Fibroblast of skin of right quadriceps (primary cell): ENCODE measurements around the gene ZNF611.
"Not testable (repeated sequence)": the region's sequence is repeated elsewhere in the genome, so short reads cannot be mapped to it uniquely, and the experiment has no call there.

Source experiments
- DNase-seq: peaks from one replicate; pipeline ENCODE4 v3.0.0-alpha.2; 2013

Gene ZNF611

DNA sequence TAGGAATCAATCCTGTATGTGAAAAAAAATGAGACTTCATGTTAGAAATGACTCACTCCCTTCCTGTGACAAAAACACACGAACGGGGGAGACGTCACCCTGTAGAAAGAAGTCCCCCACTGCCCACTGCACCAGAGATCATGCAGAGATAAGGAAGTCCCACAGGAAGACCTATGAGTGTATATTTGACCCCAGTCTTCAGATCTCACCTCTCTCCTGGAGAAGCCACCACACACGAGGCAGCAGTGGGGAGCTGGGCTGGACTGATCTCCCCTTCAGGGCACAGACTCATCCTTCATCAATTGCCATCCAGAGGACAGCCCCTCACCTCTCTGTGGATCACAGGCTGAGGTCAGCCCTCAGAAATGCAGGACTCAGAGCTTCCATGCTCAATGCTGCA, 18.9 kb downstream of the ZNF611 start:
- peak; percentile 34 for DNase-seq

DNA sequence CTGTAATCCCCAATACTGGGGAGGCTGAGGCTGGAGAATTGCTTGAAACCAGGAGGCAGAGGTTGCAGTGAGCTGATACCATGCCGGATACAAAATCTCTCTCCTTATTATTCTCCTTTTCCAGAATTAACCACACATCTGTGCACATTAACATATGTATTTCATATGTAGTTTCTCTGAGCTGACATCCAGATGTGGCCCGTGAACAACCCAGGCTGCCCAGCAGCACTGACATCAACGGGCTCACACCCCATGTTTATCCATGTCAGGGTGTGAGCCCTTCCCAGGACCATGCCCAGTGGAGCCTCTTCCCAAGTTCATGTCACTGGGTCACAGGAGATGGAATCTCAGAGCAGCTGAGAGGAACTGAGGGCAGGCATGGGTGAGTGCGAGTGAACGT, 19.5 kb downstream of the ZNF611 start:
- not testable (repeated sequence) for DNase-seq

DNA sequence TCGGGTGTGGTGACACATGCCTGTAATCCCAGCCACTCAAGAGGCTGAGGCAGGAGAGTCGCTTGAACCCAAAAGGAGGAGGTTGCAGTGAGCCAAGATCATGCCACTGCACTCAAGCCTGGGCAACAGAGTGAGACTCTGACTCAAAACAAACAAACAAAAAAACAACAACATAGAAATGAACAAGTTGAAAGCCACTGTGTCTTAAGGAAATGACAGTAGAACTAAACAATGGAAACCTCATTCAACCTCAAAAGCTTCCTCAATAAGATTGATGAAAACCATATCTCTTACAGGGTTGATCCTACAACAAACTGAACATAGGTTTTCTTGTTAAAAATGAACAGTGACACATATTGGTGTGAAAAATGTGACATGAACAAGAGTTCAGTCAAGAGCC, 21.8 kb downstream of the ZNF611 start:
- not testable (repeated sequence) for DNase-seq

DNA sequence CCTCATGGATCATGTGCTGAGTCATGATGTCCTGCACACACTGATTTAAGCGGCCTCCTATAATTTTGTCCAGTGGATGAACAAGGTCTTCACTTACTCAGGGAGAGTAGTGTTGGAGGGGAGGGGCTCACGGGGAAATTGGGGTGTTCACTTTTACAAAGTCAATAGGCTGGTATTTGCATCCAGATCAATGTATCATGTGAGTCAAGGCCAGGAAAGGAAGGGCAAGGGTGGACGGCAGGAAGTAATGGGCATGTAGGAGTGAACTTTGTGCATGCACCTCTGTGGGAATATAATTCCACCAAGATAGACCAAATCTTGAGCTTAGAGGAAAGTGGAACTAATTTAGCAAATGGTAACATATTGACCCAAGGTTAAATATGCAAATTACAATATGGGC, 23.2 kb downstream of the ZNF611 start:
- not testable (repeated sequence) for DNase-seq

DNA sequence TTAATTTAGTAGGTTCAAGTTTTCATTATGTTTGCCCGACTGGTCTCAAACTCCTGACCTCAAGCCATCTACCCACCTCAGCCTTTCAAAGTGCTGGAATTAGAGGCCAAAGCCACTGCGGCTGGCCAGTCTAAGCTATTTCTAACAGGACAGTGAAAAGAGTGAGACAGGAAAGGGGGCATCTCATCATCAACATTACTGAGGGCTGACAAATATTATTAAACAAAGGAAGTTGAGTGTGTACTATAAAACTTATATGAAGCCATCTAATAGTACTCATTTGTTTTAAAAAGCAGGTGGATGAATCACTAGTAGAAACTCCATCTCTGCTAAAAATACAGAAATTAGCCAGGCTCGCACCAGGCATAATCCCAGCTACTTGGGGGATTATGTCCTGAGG, 24.3 kb downstream of the ZNF611 start:
- no peak for DNase-seq

DNA sequence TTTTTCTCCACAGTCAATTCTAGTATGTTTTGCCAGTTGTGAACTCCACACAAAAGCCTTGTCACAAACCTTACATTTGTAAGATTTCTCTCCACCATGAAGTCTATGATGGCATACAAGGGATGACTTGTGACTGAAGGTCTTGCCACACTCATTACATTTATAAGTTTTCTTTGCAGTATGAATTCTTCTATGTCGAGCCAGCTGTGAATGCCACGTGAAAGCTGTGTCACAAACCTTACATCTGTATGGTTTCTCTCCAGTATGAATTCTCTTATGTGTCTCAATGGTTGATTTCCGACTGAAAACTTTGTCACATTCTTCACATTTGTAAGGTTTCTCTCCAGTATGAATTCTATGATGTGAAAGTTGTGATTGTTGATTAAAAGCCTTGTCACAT, 29.2 kb downstream of the ZNF611 start:
- not testable (repeated sequence) for DNase-seq

DNA sequence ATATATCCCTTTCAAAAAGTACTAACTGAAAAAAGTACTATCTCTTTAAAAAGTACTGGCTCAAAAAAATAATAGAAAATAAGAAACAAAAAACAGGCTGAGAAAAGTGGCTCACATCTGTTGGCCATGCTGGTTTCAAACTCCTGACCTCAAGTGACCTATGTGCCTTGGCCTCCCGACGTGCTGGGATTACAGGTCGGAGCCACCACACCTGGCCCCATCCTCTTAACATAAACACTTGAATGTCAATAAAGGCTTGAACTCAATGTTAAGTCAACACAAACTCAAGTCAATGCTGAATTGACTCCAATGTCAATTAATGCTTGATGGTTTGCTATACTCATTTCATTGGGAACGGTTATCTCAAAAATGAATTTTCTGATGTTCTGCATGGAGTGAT, 30.9 kb downstream of the ZNF611 start:
- DNase-seq: no peak

DNA sequence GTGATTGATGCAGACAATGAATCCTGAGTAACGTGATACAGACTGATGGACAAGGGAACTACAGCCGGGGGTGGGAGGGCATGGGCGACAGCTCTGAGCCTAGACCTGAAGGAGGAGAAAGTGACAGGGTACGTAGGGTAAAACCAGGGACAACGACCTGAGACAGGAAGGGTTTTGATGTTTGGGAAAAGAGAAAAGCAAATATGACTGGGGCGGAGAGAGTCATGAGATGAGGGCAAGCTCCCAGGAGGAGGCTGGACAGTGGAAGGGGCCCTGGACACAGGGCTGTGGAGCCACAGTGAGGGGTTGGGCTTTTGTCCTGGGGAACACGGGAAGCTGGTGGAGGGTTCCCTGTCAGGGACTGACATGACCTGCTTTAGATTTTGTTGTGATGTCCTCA, 34.2 kb downstream of the ZNF611 start:
- no peak for DNase-seq

DNA sequence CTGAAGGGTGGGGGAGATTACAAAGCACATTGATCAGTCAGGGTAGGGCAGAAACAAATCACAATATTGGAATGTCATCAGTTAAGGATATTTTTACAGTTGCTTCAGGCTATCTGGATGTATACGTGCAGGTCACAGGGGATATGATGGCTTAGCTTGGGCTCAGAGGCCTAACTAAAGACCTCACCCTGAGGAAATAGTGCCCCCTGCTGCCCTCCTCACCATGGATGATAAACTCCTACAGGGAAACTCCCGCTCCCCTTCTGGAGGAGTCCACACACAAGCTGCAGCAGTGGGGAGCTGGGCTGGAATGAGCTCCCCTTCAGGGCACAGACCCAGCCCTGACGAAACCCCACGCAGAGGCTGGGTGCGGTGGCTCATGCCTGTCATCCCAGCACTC, 35.3 kb downstream of the ZNF611 start:
- DNase-seq: not testable (repeated sequence)

DNA sequence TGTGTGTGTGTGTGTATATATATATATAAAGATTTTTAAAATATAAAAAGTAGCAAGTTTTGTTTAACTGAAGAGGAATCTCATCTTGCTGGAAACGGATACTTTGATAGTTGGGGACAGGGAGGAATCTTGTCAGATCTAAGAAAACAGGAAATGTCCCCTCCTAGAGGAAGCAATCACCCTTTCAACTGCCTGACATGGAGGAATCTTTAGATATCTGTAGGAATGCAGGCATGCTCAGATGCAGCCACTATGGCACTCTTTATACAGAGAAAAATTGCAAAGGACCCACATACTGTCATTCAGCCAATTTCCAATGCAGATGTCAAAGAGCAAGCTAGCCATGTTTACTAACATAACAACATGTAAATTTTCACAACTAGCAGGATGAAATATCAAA, 38.8 kb downstream of the ZNF611 start:
- no peak for DNase-seq

DNA sequence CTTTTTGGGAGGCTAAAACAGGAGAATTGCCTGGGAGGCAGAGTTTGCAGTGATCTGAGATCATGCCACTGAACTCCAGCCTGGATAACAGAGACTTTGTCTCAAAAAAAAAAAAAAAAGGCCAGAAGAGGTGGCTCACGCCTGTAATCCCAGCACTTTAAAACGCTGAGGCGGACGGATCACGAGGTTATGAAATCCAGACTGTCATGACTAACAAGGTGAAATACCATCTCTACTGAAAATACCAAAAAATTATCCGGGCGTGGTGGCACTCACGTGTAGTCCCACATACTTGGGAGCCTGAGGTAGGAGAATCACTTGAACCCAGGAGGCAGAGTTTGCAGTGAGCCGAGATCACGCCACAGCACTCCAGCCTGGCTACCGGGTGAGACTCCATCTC, 39.9 kb downstream of the ZNF611 start:
- DNase-seq: no peak

DNA sequence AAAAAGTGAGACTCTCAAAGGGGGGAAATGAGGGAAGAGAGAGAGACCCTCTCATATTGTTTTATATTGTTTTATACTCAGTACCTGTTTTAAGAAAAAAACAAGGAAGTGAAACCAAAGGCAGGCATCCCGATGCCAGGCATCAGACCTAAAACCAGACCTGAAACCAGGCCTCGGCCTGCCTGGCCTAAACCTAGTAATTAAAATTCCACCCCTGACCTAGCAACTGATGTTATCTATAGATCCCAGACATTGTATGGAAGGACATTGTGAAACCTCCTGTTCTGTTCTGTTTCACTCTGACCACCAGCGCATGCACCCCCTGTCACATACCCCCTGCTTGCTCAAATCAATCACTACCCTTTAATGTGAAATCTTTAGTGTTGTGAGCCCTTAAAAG, 40.6 kb downstream of the ZNF611 start:
- DNase-seq: not testable (repeated sequence)

DNA sequence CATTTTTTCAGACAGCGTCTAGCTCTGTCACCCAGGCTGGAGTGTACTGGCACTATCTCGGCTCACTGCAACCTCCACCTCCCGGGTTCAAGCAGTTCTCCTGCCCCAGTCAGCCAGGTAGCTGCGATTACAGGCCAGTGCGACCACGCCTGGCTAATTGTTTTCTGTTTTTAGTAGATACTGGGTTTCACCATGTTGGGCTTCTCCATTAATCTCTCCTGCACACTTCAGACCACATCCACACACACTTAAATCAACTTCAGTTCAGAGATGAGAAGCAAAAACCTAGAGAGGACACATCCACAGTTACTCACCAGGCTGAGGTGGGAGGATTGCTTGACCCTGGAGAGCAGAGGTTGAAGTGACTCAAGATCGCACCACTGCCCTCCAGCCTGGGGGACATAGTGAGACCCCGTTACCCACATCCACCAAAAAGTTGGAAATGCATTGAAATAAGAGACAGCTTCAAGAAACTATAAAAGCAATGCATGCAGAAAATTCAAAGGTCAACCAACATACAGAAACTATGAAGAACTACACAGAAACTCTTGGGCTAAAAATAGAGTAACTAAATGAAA, 42.3 kb downstream of the ZNF611 start:
- DNase-seq: no peak

DNA sequence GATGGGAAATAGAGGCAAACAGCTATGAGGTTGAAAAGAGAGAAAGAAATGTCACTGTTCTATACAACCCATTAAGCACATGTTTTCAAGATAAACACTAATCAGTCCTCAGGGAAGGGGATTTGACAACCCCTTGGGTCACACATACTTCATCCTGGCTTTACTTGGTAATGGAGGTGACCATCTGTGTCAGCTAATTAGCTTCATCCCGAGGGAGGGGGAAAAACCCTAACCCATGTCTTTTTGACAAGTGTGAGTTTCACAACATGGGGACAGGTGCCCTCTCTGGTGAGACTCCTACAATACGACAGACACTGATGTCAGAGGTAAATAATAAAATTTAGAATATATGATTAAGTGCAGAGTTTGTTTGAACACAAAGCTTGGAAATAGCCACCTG, 43.1 kb downstream of the ZNF611 start:
- DNase-seq: no peak

DNA sequence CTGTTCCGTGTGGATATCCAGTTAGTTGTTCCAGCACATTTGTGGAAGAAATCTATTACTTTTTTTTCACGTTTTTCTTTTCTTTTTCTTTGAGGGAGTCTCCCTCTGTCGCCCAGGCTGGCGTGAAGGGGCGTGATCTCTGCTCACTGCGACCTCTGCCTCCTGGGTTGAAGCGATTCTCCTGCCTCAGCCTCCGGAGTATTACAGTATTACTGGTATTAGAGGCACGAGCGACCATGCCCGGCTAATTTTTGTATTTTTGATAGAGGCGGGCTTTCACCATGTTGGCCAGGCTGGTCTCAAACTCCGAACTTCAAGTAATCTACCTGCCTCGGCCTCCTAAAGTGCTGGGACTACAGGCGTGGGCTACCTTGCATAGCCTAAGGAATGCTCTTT, 43.6 kb downstream of the ZNF611 start:
- no peak for DNase-seq

DNA sequence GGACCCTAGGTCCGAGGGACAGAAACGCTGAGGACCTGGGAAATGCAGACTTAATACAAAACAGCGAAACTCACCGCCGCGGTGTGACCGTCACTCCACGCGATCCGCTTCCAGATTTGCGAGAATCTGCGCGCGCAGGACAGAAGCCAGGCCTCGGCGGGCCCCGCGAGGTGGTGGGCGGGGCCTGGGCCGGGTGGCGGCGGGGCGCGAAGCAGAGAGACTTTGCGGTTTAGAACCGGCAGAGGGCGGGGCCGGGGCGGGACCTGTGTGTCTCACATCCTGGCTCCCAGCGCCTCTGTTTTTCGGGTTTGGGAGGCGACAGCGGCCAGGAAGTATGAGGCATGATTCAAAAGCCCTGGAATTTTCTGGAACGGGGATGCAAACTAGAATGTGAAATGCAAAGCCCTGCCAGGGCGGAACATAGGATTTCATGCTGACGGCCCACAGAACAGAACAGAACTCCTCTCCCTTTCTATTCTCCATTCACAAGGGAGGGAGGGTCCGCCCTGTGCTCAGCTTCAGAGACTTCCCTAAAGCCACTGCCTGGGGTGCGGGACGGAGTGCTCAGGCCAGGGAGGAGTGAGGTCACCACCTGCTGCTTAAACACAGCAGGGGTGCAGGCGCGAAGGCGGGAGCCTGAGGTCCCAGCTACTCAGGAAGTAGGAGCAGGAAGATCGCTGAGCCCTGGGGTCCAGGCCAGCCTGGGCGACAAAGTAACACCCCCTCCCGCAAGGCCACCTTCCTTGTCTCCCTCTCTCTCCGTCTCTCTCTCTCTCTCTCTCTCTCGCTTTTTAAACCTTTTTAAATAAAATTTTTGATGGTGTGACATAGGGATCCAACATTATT, 44.3 kb downstream of the ZNF611 start:
- DNase-seq: peak; percentile 95

DNA sequence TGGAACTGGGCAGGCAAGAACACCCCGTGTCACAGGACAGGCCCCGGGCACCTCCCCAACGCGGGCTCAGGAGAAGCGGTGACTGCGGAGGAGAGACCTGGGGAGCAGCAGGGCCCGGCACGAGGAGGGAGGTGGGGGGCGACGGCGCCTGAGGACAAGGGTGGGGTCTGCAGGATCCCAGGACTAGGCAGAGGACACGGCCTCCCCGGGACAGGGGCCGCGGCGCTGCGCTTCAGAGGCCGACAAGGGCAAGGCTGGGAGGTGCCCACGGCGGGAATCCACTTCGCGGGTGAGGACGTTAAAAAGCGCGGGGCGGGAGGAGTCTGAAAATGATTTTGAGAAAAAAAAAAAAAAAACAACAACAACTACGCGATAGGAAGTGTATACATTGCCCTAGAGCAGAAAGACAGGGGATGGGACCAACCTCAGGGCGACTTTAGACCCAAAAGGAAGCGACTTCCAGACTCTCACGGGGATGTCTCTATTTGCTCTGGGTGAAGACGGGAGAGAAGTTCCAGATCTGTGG, 44.9 kb downstream of the ZNF611 start:
- no peak for DNase-seq

DNA sequence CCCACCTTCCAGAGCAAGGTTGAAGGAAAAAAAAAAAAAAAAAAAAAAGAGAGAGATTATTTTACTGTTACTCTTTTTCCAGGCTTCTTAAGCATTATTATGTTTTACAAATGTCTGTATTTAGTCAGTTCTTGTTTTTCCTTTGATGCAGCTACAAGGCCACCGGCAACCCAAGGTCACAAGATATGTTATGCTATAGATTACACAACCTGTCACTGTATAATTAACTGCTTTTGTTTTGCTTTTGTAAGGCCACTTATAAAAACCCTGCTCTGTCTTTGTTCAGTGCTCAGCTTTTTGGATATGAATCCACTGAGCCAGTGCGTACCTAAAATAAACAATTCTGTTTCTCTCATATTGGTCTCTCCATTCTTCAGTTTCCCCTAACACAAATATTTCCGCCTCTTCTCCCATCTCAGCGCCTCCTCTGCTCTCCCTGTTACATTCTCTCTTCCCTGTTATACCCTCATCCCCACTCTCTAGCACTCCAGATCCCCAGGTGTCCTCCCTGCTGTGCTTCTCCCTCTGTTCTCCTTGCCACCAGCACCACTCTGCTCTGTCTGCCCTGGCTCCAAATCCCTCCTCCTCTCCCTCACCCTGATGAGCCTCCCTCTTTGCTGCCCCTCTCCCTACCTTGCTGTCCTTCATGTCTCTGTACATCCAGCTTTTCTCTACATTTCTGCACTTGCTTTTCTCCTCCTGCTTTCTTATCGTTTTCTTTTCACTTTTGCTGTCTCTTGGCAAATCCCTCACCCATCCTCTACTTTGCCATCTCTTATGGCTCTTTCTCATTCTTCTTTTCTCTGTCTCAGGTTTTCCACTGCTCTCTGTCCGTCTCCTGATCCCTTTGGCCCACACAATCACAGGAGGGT, 45.7 kb downstream of the ZNF611 start:
- DNase-seq: not testable (repeated sequence)

DNA sequence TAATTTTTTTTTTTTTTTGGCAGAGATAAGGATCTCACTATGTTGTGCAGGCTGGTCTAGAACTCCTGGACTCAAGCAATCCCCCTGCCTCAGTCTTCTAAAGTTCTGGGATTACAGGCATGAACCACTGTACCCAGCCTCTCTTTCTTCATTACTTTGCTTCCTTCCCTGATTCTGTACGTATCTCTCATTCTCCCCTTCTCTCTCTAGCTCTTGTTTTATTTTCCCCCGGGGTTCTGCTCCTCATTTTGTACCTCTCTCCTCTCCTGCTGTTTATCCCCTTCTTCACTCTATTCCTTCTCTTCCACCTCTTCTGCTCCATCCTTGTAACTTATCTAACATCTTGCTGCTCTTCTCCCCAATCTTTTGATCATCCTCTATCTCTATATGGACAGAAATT, 46.5 kb downstream of the ZNF611 start:
- DNase-seq: no peak

DNA sequence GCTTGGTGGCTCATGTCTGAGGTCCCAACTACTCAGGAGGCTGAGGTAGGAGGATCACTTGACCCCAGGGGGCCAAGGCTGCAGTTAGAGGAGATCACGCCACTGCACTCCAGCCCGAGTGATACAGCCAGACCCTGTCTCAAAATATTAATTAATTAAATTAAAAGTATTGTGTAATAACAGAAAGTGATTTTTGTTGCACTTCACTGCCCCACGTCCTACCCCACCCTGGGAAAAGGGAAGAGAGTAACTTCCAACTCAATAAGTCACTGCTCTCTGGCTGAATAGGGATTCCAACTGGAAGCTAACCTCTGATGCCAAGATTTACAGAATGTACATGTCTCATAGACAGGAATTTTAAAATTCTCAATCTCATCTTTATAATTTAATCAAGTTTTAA, 47.2 kb downstream of the ZNF611 start:
- DNase-seq: no peak

DNA sequence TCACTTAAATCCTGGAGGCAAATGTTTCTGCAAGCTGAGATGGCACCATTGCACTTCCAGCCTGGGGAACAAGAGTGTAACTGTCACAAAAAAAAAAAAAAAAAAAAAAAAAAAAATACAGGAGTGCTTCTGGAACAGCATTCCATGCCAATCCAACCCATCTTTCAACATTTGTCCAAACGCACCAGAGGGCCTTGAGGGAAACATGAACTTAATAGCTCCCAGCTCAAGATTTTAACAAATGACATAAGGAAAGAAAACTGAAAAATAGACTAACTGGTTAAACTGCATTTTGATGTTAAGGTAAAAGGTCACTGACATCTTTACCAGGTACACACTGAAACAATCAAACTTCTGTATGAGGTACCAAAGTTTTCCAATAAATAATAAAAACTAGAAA, 49.0 kb downstream of the ZNF611 start:
- DNase-seq: no peak

DNA sequence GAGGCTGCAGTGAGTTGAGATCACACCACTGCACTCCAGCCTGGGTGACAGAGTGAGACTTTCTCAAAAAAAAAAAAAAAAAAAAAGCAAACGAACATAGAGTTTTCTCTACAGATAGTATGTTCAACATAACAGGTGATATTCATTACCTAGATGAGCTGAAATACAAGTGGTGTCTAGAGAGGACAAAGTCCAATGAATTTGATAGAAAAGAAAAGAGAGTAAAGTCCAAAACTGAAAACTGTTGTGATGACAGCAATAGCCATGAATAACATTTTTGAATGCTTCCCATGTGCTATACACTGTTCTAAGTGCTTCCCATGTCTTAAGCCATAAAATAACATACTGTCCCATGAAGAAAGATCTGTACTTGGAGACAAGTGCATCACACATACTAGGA, 53.6 kb downstream of the ZNF611 start:
- not testable (repeated sequence) for DNase-seq

DNA sequence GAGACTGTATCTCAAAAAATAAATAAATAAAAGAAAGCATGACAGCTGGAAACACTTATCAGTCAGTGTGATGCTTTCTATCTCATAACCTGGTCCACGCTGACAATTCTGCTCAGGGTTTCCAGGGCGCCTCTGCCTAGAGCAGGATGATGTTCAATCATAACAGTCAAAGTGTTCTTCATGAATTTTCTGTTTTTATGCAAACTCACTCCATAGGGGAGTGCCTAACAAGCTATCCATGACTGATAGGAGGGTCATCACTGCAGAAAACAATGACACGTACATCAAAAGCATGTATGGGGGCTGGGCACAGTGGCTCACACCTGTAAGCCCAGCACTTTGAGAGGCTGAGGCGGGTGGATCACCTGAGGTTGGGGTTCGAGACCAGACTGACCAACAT, 55.2 kb downstream of the ZNF611 start:
- DNase-seq: no peak

DNA sequence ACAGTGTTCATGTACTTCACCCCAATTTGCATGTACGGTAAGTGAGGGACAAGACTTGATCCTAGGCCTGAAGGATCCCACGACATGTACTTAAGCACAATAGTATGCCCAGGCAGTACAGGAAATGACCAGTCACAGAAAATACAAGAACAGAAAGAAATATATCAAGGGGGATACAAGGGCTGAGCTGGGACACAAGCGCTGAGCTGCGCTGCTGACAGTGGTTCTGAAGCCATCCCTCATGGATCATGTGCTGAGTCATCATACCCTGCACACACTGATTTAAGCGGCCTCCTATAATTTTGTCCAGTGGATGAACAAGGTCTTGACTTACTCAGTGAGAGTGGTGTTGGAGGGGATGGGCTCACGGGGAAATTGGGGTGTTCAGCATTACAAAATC, 59.6 kb downstream of the ZNF611 start:
- DNase-seq: not testable (repeated sequence)
